ENCODE measurements around the gene NSFL1C.
A peak's percentile ranks its signal among the peaks of the same experiment; 100 is the strongest.
"Not testable (repeated sequence)": the region's sequence is repeated elsewhere in the genome, so short reads cannot be mapped to it uniquely, and the experiment has no call there.

Gene NSFL1C

GRCh38 chr20:1466211-1467081 is at the start of gene NSFL1C:
NSFL1C (minus strand) TSS chr20:1466849; CDS start chr20:1466824, 25 bp downstream.
- DNase-seq (ENCODE audit: low read depth): peak; percentile 85

DNA sequence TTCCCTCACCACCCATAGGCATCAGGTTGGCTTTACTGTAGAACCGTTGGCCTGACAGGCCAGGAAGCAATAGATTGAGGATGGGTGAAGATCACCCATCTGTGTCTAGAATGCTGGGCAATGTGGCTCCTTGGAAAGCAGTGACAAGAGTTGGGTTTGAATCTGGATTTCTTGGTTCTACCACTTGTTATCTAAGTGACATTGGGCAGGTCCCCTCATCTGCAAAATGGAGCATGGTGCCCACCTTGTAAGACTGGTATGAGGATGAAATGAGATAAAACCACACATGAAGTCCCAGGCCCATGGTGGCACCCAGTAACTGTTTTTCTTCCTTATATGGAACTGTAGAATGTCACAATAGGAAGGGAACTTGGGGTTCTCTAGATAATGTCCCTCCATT is 47.2 kb upstream of the NSFL1C start:
- DNase-seq (ENCODE audit: low read depth): no peak

DNA sequence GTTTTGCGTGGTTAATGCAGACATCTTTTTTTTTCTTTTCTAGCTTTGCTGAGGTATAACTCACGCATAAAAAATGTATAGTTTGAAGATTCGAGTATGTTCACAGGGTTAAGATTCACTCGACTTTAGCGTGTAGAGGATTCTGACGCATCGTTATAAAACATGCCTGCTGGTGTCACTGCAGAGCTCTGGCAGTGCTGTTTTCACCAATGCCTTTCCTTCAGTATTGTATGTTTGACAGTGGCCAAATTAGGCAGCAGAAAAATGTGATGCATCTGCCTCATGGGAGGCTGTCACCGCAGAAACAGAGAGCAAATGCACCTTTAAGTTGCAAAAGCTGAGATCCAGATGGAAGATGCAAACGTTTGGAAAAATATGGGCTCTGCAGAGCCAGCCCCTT is 42.6 kb upstream of the NSFL1C start:
- DNase-seq (ENCODE audit: low read depth): no peak

GRCh38 chr20:1508574-1508973 is 41.9 kb upstream of the NSFL1C start:
- no peak for DNase-seq (ENCODE audit: low read depth)

DNA sequence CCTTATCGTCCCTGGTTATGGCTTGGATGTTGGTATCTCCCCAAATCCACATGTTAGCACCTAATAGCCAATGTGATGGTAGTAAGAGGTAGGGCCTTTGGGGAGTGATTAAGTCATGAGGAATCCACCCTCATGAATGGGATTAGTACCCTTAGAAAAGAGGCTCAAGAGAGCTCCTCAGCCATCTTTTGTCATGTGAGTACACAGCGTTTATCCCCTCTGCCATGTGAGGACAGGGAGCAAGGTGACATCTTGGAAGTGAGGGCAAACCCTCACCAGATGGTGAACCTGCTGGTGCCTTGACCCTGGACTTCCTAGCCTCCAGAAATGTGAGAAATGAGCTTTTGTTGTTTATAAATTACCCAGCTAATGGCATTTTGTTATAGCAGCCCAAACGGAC is 40.6 kb upstream of the NSFL1C start:
- no peak for DNase-seq (ENCODE audit: low read depth)

- no peak for DNase-seq (ENCODE audit: low read depth)
These were observed 39.2 kb upstream of the NSFL1C start for GRCh38 chr20:1505871-1506270.

- no peak for DNase-seq (ENCODE audit: low read depth)
These were observed 38.7 kb upstream of the NSFL1C start for GRCh38 chr20:1505361-1505760.

- peak; percentile 77 for DNase-seq (ENCODE audit: low read depth)
These were observed 37.0 kb upstream of the NSFL1C start for GRCh38 chr20:1503564-1504227.

DNA sequence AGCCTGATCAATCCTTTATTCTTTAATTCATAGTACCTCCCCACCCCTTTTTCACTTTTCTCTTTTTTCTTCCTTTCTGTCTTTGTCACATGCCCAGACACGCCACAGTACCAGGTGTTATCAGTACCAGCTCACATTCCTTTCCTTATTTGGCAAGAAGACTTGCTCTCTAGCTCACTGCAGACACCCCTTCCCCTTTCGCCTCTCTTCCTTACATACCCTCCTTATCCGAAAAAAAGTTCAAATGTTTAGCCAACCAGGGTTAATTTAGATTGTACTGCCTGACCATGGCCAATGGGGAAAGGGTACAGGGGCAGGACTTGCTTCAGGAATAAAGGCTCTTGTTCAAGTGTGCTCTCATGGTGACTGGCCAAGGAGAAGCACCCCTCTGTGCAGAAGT is 33.8 kb upstream of the NSFL1C start:
- no peak for DNase-seq (ENCODE audit: low read depth)

GRCh38 chr20:1499528-1500420 is 33.1 kb upstream of the NSFL1C start:
- no peak for DNase-seq (ENCODE audit: low read depth)

- not testable (repeated sequence) for DNase-seq (ENCODE audit: low read depth)
These were observed 30.7 kb upstream of the NSFL1C start for GRCh38 chr20:1497371-1497770.

- no peak for DNase-seq (ENCODE audit: low read depth)
These were observed 30.3 kb upstream of the NSFL1C start for GRCh38 chr20:1496930-1497329.

- DNase-seq (ENCODE audit: low read depth): no peak
These were observed 27.8 kb upstream of the NSFL1C start for GRCh38 chr20:1494436-1494835.

DNA sequence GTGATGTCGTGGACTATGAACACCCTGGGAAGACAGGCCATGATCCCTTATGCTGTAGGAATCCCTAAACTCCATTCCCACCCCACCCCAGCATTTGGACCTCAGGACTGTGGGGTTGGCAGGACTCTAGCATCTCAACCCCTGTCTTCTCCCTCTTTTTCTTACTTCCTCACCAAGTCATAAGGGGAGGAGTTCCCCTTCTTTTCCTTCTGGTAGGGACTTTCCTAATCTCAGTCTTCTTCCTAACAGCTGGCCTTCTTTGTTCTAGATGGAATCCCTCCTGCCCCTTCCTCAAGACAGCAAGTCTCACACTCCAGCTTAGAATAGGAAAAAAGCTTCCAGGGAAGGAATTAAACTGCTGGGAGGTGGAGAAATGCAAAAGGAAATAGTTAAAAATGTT is 26.9 kb upstream of the NSFL1C start:
- DNase-seq (ENCODE audit: low read depth): no peak

- DNase-seq (ENCODE audit: low read depth): no peak
These were observed 25.4 kb upstream of the NSFL1C start for GRCh38 chr20:1491860-1492642.

DNA sequence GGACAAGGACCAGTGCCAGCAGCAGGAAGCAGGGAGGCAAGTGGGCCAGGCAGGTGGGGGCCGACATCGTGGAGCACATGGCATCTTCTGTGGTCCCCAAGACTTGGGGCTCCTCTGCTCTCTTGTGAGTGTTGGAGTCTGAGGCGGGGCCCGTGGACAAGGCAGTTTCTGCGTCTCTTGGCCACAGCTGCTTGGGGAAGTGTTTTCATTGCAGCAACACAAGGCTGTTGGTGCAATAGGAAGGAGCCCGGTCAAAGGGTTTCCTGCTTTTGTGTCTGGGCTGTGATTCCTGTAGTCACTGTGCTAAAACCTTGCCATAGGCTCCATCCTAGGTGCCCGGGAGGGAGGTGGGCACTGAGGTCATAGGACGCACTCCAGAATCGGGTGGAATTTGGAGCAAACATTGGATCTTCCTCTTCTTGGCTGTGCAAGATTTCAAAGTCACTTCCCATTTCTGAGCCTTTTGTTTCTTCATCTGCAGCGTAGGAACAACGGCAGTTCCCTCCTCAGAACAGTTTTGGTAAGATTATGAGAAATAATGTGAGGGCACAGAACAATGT is 24.7 kb upstream of the NSFL1C start, which contains the start of gene SIRPB2:
Gene SIRPB2 (minus strand): TSS at position 140 of the 560 bp plus-strand sequence. CDS start 61 bp downstream, at position 79.
- no peak for DNase-seq (ENCODE audit: low read depth)

DNA sequence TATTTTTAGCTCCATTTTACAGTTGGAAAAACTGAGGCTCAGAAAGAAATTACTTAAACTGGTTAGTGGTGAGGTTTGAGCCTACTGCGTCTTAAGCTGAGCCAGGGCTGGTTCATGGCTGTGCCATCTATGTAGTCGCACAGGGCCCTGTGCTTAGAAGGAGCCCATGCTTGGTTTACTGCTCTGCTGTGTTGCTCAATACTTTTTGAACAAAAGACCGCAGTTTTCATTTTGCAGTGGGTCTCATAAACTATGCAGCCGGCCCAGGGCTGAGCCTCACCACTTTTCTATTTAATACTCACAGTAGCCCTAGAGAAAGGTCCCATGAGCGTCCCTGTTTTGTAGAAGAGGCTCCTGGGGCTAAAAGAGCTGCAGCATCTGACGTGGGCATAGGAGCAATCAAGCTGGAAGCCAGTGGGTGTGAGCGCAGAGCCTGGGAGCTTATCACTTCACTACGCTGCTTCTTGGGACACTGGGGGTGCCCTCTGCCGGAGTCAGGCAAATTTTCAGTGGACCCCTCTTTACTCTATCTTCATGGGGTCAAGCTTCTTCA is 24.1 kb upstream of the NSFL1C start:
- no peak for DNase-seq (ENCODE audit: low read depth)

DNA sequence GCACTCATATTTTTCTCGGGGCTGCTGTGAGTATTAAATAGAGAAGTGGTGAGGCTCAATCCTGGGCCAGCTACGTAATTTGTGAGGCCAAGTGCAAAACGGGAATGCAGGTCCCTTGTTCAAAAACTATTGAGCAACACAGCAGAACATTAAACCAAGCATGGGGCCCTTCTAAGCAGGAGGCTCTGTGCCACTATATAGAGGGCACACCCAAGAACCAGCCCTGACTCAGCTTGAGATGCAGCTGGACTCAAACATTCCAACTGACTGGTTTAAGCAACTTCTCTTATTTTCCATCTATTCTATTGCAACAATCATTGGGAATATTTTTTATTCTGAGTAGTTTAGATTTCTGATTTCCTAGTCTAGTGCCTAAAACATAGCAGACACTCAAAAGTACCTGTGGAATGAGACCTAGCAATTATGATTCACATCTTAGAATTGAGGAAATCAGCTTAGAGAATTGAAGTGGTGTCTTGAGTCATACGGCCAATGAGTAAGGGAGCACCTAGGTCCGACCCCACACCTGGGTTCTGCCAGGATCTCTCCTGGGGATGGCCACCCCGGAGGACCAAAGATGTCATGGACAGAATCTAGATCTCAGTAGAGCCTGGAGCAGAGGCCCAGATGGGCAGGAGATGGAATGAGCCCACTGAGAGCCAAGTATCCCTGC is 23.3 kb upstream of the NSFL1C start:
- no peak for DNase-seq (ENCODE audit: low read depth)

DNA sequence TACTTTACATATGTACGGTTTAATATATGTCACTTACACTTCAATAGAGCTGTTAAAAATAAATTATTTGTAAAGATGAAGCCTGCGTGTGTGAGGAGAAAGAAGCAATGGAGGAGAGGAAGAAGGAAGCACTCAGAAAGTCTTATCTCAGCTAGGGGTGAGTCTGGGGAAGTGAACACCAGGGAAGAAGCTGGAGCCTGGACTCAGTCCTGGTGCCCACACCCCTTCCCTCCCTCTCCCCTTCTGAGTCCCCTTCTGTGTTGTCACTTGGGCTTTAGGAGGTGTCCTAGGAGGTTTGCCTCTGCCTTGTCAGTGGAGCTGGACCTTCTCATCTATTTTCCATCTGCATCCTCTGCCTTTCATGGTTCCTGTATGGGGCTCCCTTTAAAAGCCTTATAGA is 22.7 kb upstream of the NSFL1C start:
- DNase-seq (ENCODE audit: low read depth): no peak

DNA sequence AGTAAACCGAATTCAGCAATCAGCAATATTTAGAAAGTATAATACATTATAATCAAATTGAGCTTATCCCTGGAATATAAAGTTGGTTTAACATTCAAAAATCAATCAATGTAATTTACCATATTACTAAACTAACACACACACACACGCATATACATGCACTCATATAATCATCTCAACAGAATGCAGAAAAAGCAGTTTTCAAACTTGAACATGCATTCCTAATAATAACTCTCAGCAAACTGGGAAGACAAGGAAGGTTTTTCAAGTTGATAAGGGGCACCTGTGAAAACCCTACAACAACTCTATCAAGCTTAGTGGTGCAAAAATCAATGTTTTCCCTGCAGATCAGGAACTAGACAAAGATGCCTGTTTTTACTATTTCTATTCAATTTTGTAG is 19.9 kb upstream of the NSFL1C start:
- no peak for DNase-seq (ENCODE audit: low read depth)

Measured in GM04504 (cell line).